Right renal pelvis (tissue), 4 donors: Measurements from ENCODE around the gene SLC18A3. TPM values are rescaled to one million over a fixed set of nuclear protein-coding genes. Genes with fewer than 3 reads are reported as not detected.

Source experiments
- DNase-seq, 4 donors: peaks; one replicate each; pipeline ENCODE4 v3.0.0-alpha.2; 2013; ENCODE audit warnings: low read depth in 4 of 4, low spot score in 3 of 4, missing footprints in 1 of 4
- polyA plus RNA-seq, 4 donors: library from polyadenylated mRNA; unstranded; fragments of 120-200 nt; gene quantifications; one replicate each; pipeline ENCODE4 v1.2.1, GENCODE V29; 2013; ENCODE audit not compliant: insufficient read length in 4 of 4

SLC18A3 gene
- polyA plus RNA-seq, 4 donors: not detected

- no peak for DNase-seq
These were observed 38.1 kb downstream of the SLC18A3 start for GRCh38 chr10:49647985-49648795.

- no peak for DNase-seq
These were observed 39.2 kb downstream of the SLC18A3 start for GRCh38 chr10:49649294-49649693.

- no peak for DNase-seq
These were observed 40.0 kb downstream of the SLC18A3 start for GRCh38 chr10:49649936-49650723.

- DNase-seq: no peak
These were observed 40.6 kb downstream of the SLC18A3 start for GRCh38 chr10:49650724-49651034.

- no peak for DNase-seq
These were observed 41.1 kb downstream of the SLC18A3 start for GRCh38 chr10:49651039-49651835.

GRCh38 chr10:49651917-49652316, 41.8 kb downstream of the SLC18A3 start:
- DNase-seq: no peak

GRCh38 chr10:49652421-49653272, 42.5 kb downstream of the SLC18A3 start:
- DNase-seq: no peak

- no peak for DNase-seq
These were observed 43.3 kb downstream of the SLC18A3 start for GRCh38 chr10:49653273-49653929.

- DNase-seq: no peak
These were observed 44.1 kb downstream of the SLC18A3 start for GRCh38 chr10:49654036-49654693.

GRCh38 chr10:49655099-49655498, 45.0 kb downstream of the SLC18A3 start:
- DNase-seq: no peak

GRCh38 chr10:49656845-49657493, 46.9 kb downstream of the SLC18A3 start:
- no peak for DNase-seq

- DNase-seq: no peak
These were observed 47.5 kb downstream of the SLC18A3 start for GRCh38 chr10:49657606-49658005.

GRCh38 chr10:49661140-49661856, 51.2 kb downstream of the SLC18A3 start:
- DNase-seq: no peak

Other genes starting within 250 kb of the SLC18A3 start
- under 1 TPM in 2 of 4 donors, not detected in 2; 0.05 to 0.07 TPM for gene DRGX, start 214.2 kb upstream of the SLC18A3 start, polyA plus RNA-seq
- gene ERCC6, start 71.2 kb upstream of the SLC18A3 start, polyA plus RNA-seq: 10 to 100 TPM; 15.2 to 17.7 (median 16.4) TPM
- gene CHAT, start 3.7 kb downstream of the SLC18A3 start, polyA plus RNA-seq: not detected
- gene C10orf53, start 69.3 kb downstream of the SLC18A3 start, polyA plus RNA-seq: not detected
- 10 to 100 TPM; 38.0 to 46.1 (median 38.9) TPM for gene OGDHL, start 152.0 kb downstream of the SLC18A3 start, polyA plus RNA-seq